GM12878 (cell line): ENCODE results near the gene NUBP1. TPM values are rescaled to one million over a fixed set of nuclear protein-coding genes. Genes with fewer than 3 reads are reported as not detected.

ENCODE experiments used
- CREM ChIP-seq: IDR thresholded peaks from 2 replicates; pipeline ENCODE4 v1.6.1; 2014; ENCODE audit warnings: antibody characterized with exemption, low read depth
- DPF2 ChIP-seq: fragments of 450-650 bp; IDR thresholded peaks from 2 replicates; pipeline ENCODE4 v1.6.1; 2017; ENCODE audit warnings: mild to moderate bottlenecking
- NBN ChIP-seq: fragments of 450-650 bp; IDR thresholded peaks from 2 replicates; pipeline ENCODE4 v1.6.1; 2016
- POLR2AphosphoS5 ChIP-seq: IDR thresholded peaks from 2 replicates; pipeline ENCODE4 v1.6.1; 2011; ENCODE audit warnings: mild to moderate bottlenecking, low read length, inconsistent platforms
- YY1 ChIP-seq: IDR thresholded peaks from 2 replicates; pipeline ENCODE4 v1.6.1; 2011; ENCODE audit warnings: low read depth, mild to moderate bottlenecking, low read length
- polyA plus RNA-seq, 11 experiments: library from polyadenylated mRNA; depleted of rRNA in 4 of 11; unstranded in 6 of 11; stranded (reverse) in 5 of 11; fragments of >200 nt; fragmentation: Nextera tagmentation in 4 of 11; fragmentation: Illumina TruSeq in 1 of 11; extraction: Ambion mirVana in 4 of 11; extraction: Trizol in 1 of 11; gene quantifications; 1 replicate in 1 of 11; 2 replicates in 10 of 11; pipeline versions ENCODE4 v1.2.1 to v1.2.3, GENCODE V29; 2011 to 2016; ENCODE audit warnings: inconsistent platforms in 2 of 11, missing spikeins in 2 of 11, low read depth in 1 of 11
- total RNA-seq, 4 experiments: library from RNA; depleted of rRNA in 3 of 4; stranded (reverse); fragments of >200 nt in 3 of 4; fragmentation: Illumina TruSeq in 1 of 4; extraction: Trizol in 1 of 4; gene quantifications; 2 replicates each; pipeline versions ENCODE4 v1.2.1 to v1.2.3, GENCODE V29; 2013 to 2021
- TF ChIP-seq, protein P1 (sequence below): fragments of 450-650 bp; formaldehyde crosslinking; IDR thresholded peaks from 2 replicates; pipeline ENCODE4 v1.5.0; 2022; ENCODE audit warnings: mild to moderate bottlenecking, missing genetic modification characterization
- TF ChIP-seq, protein P2 (sequence below): fragments of 450-650 bp; IDR thresholded peaks from 2 replicates; pipeline ENCODE4 v1.6.1; 2016; ENCODE audit warnings: mild to moderate bottlenecking
- TF ChIP-seq, protein P3 (sequence below): fragments of 450-650 bp; IDR thresholded peaks from 2 replicates; pipeline ENCODE4 v1.6.1; 2017; ENCODE audit warnings: mild to moderate bottlenecking

NUBP1 gene
- total and polyA plus RNA-seq, 10 of the 15 experiments (the other 5 are each of a cell fraction or from before 2014, with no cell fraction given): 31.0 to 74.9 (median 58.3) TPM

DNA sequence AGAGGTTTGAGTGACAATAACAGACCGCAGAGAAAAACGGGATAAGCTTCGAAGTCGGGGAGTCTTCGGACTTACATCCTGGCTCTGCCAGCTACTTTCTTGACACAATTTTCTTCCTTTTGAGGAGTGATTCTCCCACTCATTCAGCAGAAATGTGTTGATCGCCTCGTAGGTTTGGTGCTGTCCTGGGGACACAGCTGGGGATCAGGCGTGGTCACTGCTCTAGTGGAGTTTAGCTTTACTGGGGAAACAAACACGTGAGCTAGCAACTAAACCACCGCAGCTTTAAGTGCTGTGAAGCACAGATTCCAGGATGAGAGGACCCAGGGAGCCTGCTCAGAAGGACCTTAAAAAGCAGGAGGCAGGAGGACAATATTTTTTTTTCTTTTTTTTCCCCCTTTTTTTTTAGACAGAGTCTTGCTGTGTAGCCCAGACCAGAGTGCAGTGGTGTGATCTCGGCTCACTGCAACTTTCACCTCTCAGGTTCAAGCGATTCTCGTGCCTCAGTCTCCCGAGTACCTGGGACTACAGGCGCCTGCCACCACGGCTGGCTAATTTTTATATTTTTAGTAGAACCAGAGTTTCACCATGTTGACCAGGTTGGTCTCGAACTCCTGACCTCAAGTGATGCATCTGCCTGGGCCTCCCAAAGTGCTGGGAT, 858 bp downstream of the NUBP1 start (continued):
- TF ChIP-seq, protein P1, sequence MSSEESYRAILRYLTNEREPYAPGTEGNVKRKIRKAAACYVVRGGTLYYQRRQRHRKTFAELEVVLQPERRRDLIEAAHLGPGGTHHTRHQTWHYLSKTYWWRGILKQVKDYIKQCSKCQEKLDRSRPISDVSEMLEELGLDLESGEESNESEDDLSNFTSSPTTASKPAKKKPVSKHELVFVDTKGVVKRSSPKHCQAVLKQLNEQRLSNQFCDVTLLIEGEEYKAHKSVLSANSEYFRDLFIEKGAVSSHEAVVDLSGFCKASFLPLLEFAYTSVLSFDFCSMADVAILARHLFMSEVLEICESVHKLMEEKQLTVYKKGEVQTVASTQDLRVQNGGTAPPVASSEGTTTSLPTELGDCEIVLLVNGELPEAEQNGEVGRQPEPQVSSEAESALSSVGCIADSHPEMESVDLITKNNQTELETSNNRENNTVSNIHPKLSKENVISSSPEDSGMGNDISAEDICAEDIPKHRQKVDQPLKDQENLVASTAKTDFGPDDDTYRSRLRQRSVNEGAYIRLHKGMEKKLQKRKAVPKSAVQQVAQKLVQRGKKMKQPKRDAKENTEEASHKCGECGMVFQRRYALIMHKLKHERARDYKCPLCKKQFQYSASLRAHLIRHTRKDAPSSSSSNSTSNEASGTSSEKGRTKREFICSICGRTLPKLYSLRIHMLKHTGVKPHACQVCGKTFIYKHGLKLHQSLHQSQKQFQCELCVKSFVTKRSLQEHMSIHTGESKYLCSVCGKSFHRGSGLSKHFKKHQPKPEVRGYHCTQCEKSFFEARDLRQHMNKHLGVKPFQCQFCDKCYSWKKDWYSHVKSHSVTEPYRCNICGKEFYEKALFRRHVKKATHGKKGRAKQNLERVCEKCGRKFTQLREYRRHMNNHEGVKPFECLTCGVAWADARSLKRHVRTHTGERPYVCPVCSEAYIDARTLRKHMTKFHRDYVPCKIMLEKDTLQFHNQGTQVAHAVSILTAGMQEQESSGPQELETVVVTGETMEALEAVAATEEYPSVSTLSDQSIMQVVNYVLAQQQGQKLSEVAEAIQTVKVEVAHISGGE (CRISPR knock-in tag): no peak
- TF ChIP-seq CREM (no peak), DPF2 (0 out of 2 replicates have a peak, but pooled peaks have one; percentile 36), POLR2AphosphoS5 (no peak), NBN (no peak), YY1 (no peak)
- TF ChIP-seq, protein P2, sequence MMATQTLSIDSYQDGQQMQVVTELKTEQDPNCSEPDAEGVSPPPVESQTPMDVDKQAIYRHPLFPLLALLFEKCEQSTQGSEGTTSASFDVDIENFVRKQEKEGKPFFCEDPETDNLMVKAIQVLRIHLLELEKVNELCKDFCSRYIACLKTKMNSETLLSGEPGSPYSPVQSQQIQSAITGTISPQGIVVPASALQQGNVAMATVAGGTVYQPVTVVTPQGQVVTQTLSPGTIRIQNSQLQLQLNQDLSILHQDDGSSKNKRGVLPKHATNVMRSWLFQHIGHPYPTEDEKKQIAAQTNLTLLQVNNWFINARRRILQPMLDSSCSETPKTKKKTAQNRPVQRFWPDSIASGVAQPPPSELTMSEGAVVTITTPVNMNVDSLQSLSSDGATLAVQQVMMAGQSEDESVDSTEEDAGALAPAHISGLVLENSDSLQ: no peak
- TF ChIP-seq, protein P3, sequence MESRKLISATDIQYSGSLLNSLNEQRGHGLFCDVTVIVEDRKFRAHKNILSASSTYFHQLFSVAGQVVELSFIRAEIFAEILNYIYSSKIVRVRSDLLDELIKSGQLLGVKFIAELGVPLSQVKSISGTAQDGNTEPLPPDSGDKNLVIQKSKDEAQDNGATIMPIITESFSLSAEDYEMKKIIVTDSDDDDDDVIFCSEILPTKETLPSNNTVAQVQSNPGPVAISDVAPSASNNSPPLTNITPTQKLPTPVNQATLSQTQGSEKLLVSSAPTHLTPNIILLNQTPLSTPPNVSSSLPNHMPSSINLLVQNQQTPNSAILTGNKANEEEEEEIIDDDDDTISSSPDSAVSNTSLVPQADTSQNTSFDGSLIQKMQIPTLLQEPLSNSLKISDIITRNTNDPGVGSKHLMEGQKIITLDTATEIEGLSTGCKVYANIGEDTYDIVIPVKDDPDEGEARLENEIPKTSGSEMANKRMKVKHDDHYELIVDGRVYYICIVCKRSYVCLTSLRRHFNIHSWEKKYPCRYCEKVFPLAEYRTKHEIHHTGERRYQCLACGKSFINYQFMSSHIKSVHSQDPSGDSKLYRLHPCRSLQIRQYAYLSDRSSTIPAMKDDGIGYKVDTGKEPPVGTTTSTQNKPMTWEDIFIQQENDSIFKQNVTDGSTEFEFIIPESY: no peak
